HG02970 (cell line): ENCODE data around the gene SHROOM2.
"Not testable (repeated sequence)": the region's sequence is repeated elsewhere in the genome, so short reads cannot be mapped to it uniquely, and the experiment has no call there.

Source experiments
- ATAC-seq: cut with Tn5 transposase; IDR thresholded peaks from one replicate; pipeline ENCODE4 v1.9.1; 2021; ENCODE audit warnings: mild to moderate bottlenecking, moderate library complexity, moderate number of reproducible peaks; ENCODE audit not compliant: unreplicated experiment, low FRiP score

The SHROOM2 gene

DNA sequence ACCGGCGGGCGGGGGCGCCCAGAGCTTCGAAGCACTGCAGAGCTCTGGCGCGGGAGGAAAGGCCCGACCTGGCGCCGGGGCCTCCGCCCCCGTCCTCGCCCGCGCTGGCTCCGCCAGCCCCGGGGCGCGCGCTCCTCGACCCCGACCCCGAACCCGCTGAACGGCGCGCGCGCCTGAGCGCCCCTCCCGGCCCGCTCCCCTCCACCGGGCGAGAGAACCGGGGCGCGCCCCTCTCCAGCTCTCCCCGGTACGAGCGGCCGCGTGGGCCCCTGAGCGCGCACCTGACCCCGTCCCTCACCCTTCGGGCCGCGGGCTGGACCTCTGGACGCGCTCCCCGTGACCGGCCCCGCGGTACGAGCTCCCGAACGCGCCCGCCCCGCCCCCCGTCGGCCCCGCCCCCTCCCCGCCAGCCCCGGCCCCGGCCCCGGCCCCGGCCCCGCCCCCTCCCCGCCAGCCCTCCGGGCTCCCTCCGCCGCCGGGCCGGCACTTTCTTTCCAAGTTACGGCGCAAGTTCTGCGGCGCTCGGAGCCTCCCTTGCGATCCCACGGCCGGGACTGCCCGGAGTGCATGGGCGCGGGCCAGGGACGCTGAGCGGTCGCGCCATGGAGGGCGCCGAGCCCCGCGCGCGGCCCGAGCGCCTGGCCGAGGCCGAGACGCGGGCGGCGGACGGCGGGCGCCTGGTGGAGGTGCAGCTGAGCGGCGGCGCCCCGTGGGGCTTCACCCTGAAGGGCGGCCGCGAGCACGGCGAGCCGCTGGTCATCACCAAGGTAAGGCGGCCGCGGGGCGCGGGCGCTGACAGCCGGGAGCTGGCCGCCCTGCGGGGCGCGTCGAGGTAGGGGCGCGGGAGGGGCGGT is at the start of gene SHROOM2:
SHROOM2 (plus strand) TSS at position 486 of the 854 bp plus-strand sequence; CDS start at position 603, 117 bp downstream.
- no peak for ATAC-seq

DNA sequence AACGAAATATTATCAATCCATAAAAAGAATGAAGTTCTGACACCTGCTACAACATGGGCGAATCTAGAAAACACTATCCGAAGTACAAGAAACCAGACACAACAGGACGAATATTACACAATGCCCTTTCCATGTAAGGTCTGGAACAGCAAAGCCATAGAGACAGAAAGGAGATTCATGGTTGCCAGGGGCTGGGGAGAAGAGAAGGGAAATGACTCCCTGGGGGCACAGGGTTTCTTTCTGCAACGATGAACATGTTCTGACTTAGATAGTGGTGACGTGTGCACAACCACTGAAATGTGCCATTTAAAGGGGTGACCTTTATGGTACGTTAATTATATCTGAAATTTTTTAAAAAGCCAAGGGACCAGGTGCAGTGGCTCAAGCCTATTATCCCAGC is 48.9 kb upstream of the SHROOM2 start:
- ATAC-seq = no peak

DNA sequence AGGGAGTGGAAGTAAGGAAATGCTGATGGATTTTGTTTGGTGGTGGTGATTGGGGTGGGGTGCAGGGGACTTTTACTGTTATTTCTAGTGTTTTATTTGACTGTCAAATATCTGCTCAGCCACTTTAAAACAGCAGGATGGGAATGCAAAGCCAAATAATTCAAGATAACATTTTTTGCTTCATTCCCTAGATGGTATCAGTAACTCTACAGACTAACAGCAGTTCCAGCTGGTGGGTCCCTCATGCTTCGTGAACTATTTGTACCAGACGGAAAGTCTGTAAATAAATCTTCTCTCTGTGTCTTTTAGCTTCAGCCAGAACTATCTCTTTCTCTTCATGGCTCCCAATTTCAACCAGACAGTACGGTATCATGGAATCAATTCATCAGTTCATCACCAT is 48.1 kb upstream of the SHROOM2 start:
- ATAC-seq = no peak

- ATAC-seq = no peak
Observed at GRCh38 chrX:9739130-9739529, 47.1 kb upstream of the SHROOM2 start.

DNA sequence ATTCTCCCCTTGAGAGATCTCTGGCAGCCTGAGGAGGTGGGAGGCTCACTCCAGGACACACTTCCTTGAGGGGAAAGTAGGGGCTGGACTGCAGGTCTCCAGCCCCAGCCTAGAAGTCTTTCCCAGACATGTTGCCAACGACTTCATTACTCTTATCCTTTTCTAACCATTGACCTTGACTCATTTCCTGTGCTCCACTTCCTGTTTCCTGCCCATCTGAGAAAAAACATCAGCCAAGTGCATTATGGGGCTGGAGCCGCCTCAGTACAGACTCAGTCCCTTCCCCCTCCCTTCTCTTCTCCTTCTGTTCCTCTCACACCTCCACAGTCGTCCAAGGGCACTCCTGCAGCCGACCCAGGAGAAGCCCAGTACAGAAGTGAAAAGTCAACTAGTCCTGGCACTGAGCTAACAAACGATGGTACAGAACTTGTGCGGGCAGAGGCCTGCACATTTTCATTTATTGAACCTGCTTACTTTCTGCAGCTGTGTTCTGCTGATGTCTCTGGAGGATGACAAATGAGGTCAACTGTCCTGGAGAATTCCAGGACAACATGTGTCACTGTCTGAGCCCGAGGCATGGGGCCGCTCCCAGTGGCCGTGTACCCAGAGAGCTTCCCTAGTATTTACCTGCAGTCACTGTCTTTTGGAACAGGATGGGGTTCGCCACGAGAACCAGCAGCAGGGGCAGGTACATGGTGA is 40.7 kb upstream of the SHROOM2 start:
- ATAC-seq = no peak

DNA sequence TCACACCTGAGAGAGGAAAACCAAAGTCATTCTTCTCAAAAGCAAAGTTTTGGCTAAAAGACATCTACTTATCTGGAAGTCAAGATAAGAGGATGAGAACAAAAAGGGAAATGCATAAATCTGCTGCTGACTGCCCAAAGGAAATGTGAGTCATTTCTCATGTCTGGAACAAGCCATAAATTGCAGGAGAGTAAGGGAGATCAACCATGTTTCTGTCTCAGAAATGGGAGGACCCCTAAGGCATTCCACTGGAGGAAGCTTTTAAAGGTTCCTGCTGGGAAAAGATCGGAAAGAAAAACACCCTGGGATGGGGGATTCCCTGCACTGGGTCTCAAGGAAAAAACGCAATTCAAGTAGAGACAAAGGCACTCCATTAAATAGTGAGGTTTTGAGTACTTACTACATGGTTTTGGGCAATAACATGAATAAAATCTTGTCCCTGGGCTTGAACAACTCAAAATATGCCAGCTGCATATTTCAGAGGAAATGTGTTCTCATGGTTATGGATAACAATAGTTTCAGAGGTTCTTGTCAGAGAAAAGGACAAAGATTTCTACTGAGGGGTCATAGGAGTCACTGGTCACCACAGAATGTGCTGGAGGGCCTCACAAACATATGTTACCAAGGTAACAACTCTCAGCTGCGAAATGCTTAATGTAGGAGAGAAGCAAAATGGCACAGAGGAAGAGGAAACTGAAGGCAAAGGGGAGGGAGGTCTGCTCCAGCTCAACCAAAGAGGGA is 39.9 kb upstream of the SHROOM2 start:
- no peak for ATAC-seq

DNA sequence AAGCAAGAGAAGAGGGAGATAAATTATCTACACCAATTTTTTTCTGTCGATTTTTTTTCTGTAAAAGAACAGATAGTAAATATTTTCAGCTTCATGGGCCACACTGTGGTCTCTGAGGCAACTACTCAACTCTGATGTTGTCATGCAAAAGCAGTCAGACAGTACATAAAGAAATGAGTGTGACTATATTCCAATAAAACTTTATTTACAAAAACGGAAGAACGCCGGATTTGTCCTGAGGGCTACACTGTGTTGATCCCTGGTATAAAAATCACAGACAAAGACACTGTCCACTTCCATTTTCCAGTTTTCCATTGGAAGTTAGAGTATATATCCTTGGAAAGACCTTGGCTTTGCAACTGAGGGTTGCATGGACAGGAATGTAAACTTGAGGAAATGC is 38.6 kb upstream of the SHROOM2 start:
- ATAC-seq = no peak

- ATAC-seq = no peak
Observed at GRCh38 chrX:9749146-9749692, 37.0 kb upstream of the SHROOM2 start.

DNA sequence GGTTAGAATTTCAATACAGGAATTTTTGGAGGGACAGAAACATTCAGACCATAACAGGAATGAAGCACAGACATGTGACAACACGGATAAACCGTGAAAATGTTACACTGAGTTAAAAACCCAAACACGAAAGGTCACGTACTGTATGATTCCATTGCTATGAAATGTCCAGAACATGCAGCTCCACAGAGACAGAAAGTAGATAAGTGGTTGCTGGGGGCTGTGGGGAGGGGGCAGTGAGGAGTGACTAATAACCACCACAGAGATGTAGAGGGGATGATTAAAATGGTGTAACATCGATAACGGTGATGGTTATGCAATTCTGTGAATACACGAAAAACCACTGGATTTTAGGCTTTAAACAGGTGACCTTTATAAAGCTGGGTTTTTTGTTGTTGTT is 28.9 kb upstream of the SHROOM2 start:
- no peak for ATAC-seq

GRCh38 chrX:9758021-9758638 is 28.1 kb upstream of the SHROOM2 start:
- ATAC-seq = no peak

GRCh38 chrX:9759337-9759736 is 26.9 kb upstream of the SHROOM2 start:
- ATAC-seq = no peak

DNA sequence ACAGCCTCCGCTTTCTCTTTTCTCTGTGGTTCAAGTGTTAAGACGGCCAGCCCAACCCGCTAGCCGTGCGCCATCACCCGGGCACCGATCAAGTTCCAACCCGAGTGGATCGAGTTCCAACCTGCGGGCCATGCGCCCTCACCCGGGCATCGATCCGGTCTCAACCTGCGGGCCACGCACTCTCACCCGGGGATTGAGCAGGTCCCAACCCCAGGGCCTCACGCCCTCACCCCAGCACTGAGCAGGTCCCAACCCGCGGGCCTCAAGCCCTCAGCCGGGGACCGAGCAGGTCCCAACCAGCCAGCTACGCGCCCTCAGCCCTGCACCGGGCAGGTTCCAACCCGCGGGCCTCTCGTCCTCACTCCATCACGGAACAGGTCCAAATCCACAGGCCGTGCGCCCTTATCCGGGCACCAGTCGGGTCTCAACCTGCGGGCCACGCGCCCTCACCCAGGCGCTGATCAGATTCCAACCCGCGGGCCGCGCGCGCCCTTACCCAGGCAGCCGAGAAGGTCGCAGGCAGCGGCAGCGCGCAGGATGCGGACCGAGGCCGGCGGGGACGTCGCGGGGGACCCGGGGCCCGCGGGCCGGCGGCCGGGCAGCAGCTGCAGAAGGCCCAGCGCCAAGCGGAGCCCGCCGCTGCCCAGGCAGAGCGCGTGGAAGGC is 21.0 kb upstream of the SHROOM2 start:
- ATAC-seq = no peak

DNA sequence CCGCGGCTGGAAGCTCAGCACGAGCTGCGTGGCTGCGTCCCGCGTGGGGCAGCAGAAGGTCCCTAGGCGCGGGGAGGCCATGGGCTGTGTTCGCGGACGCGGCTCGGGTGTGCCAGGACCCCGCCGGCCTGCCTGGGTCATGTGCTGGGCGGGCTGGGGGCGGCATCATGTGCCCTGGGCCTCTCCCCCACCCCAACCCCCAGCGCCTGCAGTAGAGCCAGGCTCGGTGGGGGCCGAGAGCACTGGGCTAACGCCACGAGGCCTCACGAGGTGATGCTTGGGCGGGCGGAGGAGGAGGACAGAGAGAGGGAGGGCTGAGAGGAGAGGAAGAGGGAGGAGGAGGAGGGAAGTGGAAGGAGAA is 20.5 kb upstream of the SHROOM2 start, which contains the start of gene GPR143:
GPR143 (minus strand) TSS at position 111 of the 361 bp plus-strand sequence; CDS start at position 81, 30 bp downstream.
- no peak for ATAC-seq

- no peak for ATAC-seq
Observed at GRCh38 chrX:9767375-9767774, 18.9 kb upstream of the SHROOM2 start.

DNA sequence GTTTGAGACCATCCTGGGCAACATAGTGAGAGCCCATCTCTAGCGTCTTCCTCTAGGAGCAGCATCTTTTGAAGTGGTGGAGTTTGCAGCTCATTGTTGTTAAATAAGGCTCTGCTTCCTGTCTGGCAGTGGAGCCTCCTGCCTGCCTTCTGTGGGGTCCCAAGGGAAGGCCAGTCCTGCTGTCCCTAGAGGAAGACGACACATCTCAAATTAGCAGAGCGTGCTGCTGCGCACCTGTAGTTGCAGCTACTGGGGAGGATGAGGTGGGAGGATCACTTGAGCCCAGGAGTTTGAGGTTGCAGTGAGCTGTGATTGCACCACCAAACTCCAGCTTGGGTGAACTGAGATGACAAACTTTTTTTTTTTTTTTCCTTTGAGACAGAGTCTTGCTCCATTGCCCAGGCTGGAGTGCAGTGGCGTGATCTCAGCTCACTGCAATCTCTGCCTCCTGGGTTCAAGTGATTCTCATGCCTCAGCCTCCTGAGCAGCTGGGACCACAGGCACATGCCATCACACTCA is 17.8 kb upstream of the SHROOM2 start:
- not testable (repeated sequence) for ATAC-seq

GRCh38 chrX:9770319-9770718 is 15.9 kb upstream of the SHROOM2 start:
- no peak for ATAC-seq

DNA sequence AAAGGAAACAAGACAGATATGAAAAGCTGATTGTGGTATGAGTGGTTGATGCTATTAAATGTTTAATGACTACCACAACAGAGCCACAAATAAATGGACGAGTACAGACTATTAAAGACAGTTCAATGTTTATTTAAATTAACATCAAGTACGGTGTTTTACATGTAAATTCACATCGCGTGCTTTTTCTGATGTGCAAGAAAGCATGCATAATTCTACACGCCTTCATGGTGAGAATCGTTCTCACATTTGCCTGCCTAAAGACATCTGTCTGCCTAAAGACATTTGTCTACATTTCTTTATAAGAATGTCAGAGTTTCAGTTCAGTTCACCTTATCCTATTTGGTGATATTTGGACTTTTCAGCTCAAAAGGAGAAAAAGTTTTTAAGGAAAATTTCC is 13.3 kb upstream of the SHROOM2 start:
- no peak for ATAC-seq

GRCh38 chrX:9775930-9776329 is 10.3 kb upstream of the SHROOM2 start:
- ATAC-seq = no peak

DNA sequence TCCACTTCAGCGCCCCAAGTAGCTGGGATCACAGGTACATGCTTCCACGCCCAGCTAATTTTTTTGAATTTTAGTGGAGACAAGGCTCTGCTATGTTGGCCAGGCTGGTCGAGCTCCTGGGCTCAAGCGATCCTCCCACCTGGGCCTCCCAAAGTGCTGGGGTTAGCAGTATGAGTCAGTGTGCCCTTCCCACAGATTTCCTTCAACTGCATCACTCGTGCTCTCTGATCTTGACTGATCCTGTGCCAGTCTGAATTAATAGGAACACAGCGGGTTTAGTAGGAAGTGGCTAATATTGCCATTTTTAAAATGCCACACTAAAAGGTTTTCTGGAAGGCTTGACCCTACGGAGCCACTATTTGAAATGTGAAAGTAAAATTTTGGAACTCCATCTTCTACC is 4.3 kb upstream of the SHROOM2 start:
- no peak for ATAC-seq

DNA sequence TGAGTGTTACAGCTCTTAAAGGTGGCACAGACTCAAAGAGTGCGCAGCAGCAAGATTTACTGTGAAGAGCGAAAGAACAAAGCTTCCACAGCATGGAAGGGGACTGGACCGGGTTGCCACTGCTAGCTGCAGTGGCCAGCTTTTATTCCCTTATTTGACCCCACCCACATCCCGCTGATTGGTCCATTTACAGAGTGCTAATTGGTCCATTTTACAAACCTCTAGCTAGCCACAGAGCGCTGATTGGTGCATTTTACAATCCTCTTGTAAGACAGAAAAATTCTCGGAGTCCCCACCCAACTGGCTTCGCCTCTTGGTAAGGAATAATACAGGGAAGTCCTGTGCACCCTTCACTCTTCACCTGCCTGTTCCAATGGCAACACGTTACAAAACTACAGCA is 1.9 kb upstream of the SHROOM2 start:
- no peak for ATAC-seq
